Measurements from ENCODE around the gene CKAP5. TPM values are rescaled to one million over a fixed set of nuclear protein-coding genes. Genes with fewer than 3 reads are reported as not detected.

Gene CKAP5
- total RNA-seq, 1 experiment from 2014 or later = 190 TPM

GRCh38 chr11:46890665-46891064, 44.6 kb upstream of the CKAP5 start:
- TF ChIP-seq, protein P1, sequence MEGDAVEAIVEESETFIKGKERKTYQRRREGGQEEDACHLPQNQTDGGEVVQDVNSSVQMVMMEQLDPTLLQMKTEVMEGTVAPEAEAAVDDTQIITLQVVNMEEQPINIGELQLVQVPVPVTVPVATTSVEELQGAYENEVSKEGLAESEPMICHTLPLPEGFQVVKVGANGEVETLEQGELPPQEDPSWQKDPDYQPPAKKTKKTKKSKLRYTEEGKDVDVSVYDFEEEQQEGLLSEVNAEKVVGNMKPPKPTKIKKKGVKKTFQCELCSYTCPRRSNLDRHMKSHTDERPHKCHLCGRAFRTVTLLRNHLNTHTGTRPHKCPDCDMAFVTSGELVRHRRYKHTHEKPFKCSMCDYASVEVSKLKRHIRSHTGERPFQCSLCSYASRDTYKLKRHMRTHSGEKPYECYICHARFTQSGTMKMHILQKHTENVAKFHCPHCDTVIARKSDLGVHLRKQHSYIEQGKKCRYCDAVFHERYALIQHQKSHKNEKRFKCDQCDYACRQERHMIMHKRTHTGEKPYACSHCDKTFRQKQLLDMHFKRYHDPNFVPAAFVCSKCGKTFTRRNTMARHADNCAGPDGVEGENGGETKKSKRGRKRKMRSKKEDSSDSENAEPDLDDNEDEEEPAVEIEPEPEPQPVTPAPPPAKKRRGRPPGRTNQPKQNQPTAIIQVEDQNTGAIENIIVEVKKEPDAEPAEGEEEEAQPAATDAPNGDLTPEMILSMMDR (conservative IDR thresholded peaks at IDR 0.05) = no peak

More at GRCh38 chr11:46890665-46891064, 44.6 kb upstream of the CKAP5 start:
- H4K91ac ChIP-seq (ENCODE audit: insufficient read length, low read depth, low read length) = no peak overlapping the region
- H3K23ac ChIP-seq (ENCODE audit: insufficient read length, low read depth, low read length) = no peak overlapping the region
- no peak overlapping the region for H3K4me3 Mint-ChIP-seq
- H2BK12ac ChIP-seq (ENCODE audit: insufficient read length, low read depth, low read length) = no peak overlapping the region
- H4K5ac ChIP-seq (ENCODE audit: insufficient read length, low read depth, low read length) = no peak overlapping the region
- H3K27ac ChIP-seq (ENCODE audit: insufficient read length, low read depth, low read length) = no peak overlapping the region
- H2AK5ac ChIP-seq (ENCODE audit: insufficient read length, low read length) = no peak overlapping the region
- no peak overlapping the region for H2BK15ac ChIP-seq (ENCODE audit: low read depth, low read length)
- H2BK5ac ChIP-seq (ENCODE audit: insufficient read length, low read length) = no peak overlapping the region
- no peaks in the 10 kb centered on the region for H3K79me1 ChIP-seq (ENCODE audit: insufficient read depth, low read depth, low read length, poor library complexity, severe bottlenecking)
- peaks cover 0 to 4% of the 10 kb centered on the region in 2 experiments; a peak in 1 of 5 replicates for H3K9me3 Mint-ChIP-seq
- no peak overlapping the region for H3K14ac ChIP-seq (ENCODE audit: insufficient read depth, low read length)
- H3K36me3 Mint-ChIP-seq (ENCODE audit: insufficient read depth in 1 of 3, low read depth in 3 of 3) = peaks cover 37 to 45% (median 43%) of the 10 kb centered on the region in 3 experiments
- H3K9me3 ChIP-seq (ENCODE audit: control insufficient read depth, low read depth, low read length) = no peaks in the 10 kb centered on the region
- no CpG with 5 or more reads among the region's 2 CpGs for WGBS (ENCODE audit: extremely low coverage, insufficient read length, low lambda C conversion rate)
- H3K23me2 ChIP-seq (ENCODE audit: insufficient read length, low read depth, low read length, poor library complexity, severe bottlenecking) = no peaks in the 10 kb centered on the region
- H3K56ac ChIP-seq (ENCODE audit: insufficient read length, low read depth, low read length) = no peak overlapping the region
- H3K79me2 ChIP-seq (ENCODE audit: insufficient read depth, low read length) = no peaks in the 10 kb centered on the region
- H3K27me3 ChIP-seq (ENCODE audit: insufficient read depth, low read length) = no peaks in the 10 kb centered on the region
- H4K20me1 ChIP-seq (ENCODE audit: control insufficient read depth, insufficient read depth, insufficient read length) = peaks cover 3% of the 10 kb centered on the region
- H2AFZ ChIP-seq (ENCODE audit: low read length) = no peak overlapping the region
- no peak overlapping the region for H3K4ac ChIP-seq (ENCODE audit: low read depth, low read length)
- H3K4me1 ChIP-seq (ENCODE audit: insufficient read depth, low read length) = no peaks in the 10 kb centered on the region
- H3K4me2 ChIP-seq (ENCODE audit: insufficient read depth, insufficient read length, low read length) = no peak overlapping the region
- no peak for DNase-seq
- no peaks in the 10 kb centered on the region for H3K27me3 Mint-ChIP-seq (ENCODE audit: low read depth)
- H3K18ac ChIP-seq (ENCODE audit: insufficient read length, low read depth, low read length) = no peak overlapping the region
- H3K4me1 Mint-ChIP-seq = peaks cover 0 to 3% of the 10 kb centered on the region in 2 experiments; a peak in 1 of 4 replicates
- H3K9ac ChIP-seq (ENCODE audit: extremely low read depth, insufficient read length, low read length) = no peak overlapping the region
- no peak overlapping the region for H3K27ac Mint-ChIP-seq
- H3T11ph ChIP-seq (ENCODE audit: low read length) = no peak overlapping the region
- no peak overlapping the region for H2BK120ac ChIP-seq (ENCODE audit: low read depth, low read length, poor library complexity, severe bottlenecking)
- no peak overlapping the region for H2BK20ac ChIP-seq (ENCODE audit: low read depth, low read length, poor library complexity, severe bottlenecking)
- no peak overlapping the region for H4K8ac ChIP-seq (replicated peaks; ENCODE audit: insufficient read length, low read depth, low read length)
